IMR-90 (cell line): ENCODE data around the gene GATAD2A.

Experiments
- CHD1 ChIP-seq: IDR thresholded peaks from 2 replicates; pipeline ENCODE4 v1.6.1; 2012; ENCODE audit warnings: low read depth, low read length, improper control_type of control experiment
- MAFK ChIP-seq: IDR thresholded peaks from 2 replicates; pipeline ENCODE4 v1.6.1; 2012; ENCODE audit warnings: low read depth, low read length, improper control_type of control experiment
- POLR2A ChIP-seq: IDR thresholded peaks from 2 replicates; pipeline ENCODE4 v1.6.1; 2012; ENCODE audit warnings: mild to moderate bottlenecking, low read depth, low read length
- TF ChIP-seq, protein P1 (sequence below): conservative IDR thresholded peaks from 2 replicates; pipeline ENCODE4 v1.5.1; 2012; ENCODE audit warnings: mild to moderate bottlenecking, low read depth, low read length, improper control_type of control experiment
- TF ChIP-seq, protein P2 (sequence below): fragments of 150-350 bp; IDR thresholded peaks from 2 replicates; pipeline ENCODE4 v1.6.1; 2017; ENCODE audit warnings: mild to moderate bottlenecking, antibody characterized with exemption, low read length, low read depth

DNA sequence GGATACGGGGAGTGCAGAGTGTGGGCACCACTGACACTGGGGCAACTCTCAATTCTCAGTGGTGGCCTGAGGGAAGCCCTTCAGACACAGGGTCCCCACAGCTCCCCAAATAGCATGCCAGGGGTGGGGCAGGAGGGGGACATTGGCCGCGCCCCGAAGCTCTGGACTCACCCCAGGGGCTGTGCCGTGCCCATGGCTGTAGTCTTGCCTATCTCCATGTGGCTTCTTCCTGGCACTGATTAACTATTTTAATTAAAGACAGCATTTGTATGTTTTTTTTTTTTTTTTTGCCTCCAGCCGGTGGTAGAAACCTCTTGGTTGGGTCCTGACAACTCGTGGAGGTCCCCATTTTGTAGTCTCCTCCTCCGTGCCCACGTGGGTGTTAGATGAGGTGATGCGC, 23.3 kb downstream of the GATAD2A start:
- TF ChIP-seq MAFK (no peak), POLR2A (no peak), CHD1 (no peak)
- TF ChIP-seq, protein P1, sequence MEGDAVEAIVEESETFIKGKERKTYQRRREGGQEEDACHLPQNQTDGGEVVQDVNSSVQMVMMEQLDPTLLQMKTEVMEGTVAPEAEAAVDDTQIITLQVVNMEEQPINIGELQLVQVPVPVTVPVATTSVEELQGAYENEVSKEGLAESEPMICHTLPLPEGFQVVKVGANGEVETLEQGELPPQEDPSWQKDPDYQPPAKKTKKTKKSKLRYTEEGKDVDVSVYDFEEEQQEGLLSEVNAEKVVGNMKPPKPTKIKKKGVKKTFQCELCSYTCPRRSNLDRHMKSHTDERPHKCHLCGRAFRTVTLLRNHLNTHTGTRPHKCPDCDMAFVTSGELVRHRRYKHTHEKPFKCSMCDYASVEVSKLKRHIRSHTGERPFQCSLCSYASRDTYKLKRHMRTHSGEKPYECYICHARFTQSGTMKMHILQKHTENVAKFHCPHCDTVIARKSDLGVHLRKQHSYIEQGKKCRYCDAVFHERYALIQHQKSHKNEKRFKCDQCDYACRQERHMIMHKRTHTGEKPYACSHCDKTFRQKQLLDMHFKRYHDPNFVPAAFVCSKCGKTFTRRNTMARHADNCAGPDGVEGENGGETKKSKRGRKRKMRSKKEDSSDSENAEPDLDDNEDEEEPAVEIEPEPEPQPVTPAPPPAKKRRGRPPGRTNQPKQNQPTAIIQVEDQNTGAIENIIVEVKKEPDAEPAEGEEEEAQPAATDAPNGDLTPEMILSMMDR, result no peak
- TF ChIP-seq, protein P2, sequence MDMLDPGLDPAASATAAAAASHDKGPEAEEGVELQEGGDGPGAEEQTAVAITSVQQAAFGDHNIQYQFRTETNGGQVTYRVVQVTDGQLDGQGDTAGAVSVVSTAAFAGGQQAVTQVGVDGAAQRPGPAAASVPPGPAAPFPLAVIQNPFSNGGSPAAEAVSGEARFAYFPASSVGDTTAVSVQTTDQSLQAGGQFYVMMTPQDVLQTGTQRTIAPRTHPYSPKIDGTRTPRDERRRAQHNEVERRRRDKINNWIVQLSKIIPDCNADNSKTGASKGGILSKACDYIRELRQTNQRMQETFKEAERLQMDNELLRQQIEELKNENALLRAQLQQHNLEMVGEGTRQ, result no peak
